ENCODE results near the gene HACD1.

DNA sequence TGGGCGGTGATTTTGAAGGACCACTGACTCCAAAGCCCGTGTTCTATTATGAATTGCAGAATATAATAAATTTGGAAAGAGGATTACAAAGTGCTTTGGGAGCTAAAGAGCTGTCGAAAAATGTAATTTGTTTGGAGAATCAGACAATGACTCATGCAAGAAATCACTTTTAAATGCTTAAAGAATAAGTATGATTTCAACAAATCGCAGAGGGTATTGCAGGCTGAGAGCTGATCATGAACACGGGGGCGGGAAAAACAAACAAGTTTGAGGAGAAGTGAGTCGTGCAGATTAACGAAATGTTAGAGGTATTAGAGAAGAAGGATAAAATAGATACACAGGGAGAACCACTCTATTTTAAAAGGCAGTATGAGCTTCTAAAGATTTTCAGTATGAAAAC, 4.9 kb upstream of the HACD1 start:
- TF ChIP-seq, protein P1, sequence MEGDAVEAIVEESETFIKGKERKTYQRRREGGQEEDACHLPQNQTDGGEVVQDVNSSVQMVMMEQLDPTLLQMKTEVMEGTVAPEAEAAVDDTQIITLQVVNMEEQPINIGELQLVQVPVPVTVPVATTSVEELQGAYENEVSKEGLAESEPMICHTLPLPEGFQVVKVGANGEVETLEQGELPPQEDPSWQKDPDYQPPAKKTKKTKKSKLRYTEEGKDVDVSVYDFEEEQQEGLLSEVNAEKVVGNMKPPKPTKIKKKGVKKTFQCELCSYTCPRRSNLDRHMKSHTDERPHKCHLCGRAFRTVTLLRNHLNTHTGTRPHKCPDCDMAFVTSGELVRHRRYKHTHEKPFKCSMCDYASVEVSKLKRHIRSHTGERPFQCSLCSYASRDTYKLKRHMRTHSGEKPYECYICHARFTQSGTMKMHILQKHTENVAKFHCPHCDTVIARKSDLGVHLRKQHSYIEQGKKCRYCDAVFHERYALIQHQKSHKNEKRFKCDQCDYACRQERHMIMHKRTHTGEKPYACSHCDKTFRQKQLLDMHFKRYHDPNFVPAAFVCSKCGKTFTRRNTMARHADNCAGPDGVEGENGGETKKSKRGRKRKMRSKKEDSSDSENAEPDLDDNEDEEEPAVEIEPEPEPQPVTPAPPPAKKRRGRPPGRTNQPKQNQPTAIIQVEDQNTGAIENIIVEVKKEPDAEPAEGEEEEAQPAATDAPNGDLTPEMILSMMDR (IDR thresholded peaks at IDR 0.05): no peak
- no peak for TF ChIP-seq POLR2A (IDR thresholded peaks at IDR 0.05)

Data from esophagus squamous epithelium (tissue), 4 donors.